Dendritic cell treated with granulocyte-macrophage colony-stimulating factor and Interleukin-4, amounts not matched to agents 40 ng/mL and 50 ng/mL, for 4 days (primary cell): Measurements from ENCODE around the gene OTUD7B.

Experiments used
- H3K27ac Mint-ChIP-seq: one replicate; pipeline ENCODE4 v1.8.0; 2022; ENCODE audit warnings: mild to moderate bottlenecking, mixed read lengths
- H3K27me3 Mint-ChIP-seq: one replicate; pipeline ENCODE4 v1.8.0; 2022; ENCODE audit warnings: mild to moderate bottlenecking, mixed read lengths
- H3K36me3 Mint-ChIP-seq: one replicate; pipeline ENCODE4 v1.8.0; 2022; ENCODE audit warnings: low read depth, mixed read lengths
- H3K4me1 Mint-ChIP-seq: one replicate; pipeline ENCODE4 v1.8.0; 2022; ENCODE audit warnings: low read depth, mixed read lengths
- H3K4me3 Mint-ChIP-seq: one replicate; pipeline ENCODE4 v1.8.0; 2022; ENCODE audit warnings: mild to moderate bottlenecking, moderate library complexity, mixed read lengths
- H3K9me3 Mint-ChIP-seq: one replicate; pipeline ENCODE4 v1.8.0; 2022; ENCODE audit warnings: mixed read lengths
- intact Hi-C: fragments of 100-400 bp; cut with micrococcal nuclease; formaldehyde crosslinking; loops from one replicate; pipeline ENCODE4 v1.15.0; 2022

The OTUD7B gene

DNA sequence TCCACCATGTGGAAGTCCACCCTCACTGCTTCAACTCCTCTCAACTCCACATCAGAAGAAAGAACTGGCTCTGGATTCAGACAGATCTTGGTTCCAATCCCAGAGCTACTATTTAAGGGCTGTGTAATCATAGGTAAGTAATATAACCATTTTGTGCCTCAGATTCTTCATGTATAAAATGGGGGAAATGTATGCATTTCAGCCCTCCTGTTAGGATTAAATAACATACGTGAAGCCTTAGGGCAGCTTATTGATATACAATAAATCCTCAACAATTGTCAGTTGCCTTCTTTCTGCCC lies 23.3 kb downstream of the OTUD7B start:
- intact Hi-C loops, result no loop called here
- H3K27me3 Mint-ChIP-seq, result peaks cover 88% of the 10 kb centered on the region

DNA sequence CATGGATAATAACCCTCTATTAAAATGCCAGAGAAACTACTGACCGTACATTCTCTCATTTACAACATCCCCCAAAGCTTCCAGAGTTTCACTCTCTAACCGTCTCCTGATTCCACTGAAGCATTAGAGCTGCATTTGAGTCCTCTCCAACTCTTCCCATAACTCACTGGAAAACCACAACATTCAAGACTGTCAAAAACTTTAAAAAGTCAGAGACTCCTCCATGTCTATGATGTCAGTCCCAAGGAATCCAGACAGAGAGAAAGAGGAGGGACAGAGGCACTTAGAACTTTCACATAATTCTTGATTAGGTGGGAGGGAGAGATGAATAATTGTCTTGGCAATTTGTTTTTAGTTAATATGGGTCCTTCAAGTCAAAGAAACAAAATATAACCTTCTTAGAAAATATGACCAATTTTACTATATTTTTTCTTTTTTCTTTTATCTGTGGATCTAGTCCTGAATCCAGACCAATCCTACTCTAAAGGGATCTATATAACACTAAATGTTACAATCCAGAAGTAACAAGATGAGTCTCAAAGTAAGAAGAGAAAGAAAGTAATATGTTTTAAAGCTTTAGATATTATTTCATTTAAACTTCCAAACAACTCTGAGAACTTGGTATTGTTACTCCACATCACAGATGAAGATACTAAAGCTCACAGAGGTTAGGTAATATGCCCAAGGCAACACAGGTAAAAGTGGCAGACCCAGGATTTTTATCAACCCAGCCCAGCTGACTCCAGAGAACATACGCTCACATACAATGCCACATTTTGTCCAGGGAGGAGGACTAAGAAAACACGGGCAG lies 23.8 kb downstream of the OTUD7B start:
- H3K36me3 Mint-ChIP-seq, result no peaks in the 10 kb centered on the region
- intact Hi-C loops, result no loop called here
- no peaks in the 10 kb centered on the region for H3K4me1 Mint-ChIP-seq
- peaks cover 87% of the 10 kb centered on the region for H3K27me3 Mint-ChIP-seq
- H3K4me3 Mint-ChIP-seq, result no peak overlapping the region
- no peak overlapping the region for H3K27ac Mint-ChIP-seq
- H3K9me3 Mint-ChIP-seq, result no peaks in the 10 kb centered on the region

More for the DNA sequence above, 23.3 kb downstream of the OTUD7B start:
- no peaks in the 10 kb centered on the region for H3K4me1 Mint-ChIP-seq
- no peak overlapping the region for H3K4me3 Mint-ChIP-seq
- H3K36me3 Mint-ChIP-seq, result no peaks in the 10 kb centered on the region
- no peak overlapping the region for H3K27ac Mint-ChIP-seq
- H3K9me3 Mint-ChIP-seq, result no peaks in the 10 kb centered on the region

GRCh38 chr1:149979972-149980540 lies 30.5 kb downstream of the OTUD7B start:
- peaks cover 92% of the 10 kb centered on the region for H3K27me3 Mint-ChIP-seq
- no peaks in the 10 kb centered on the region for H3K36me3 Mint-ChIP-seq
- H3K27ac Mint-ChIP-seq, result no peak overlapping the region
- H3K4me3 Mint-ChIP-seq, result no peak overlapping the region
- intact Hi-C loops, result loop anchor here (5.0 kb wide), 1 partner anchor 47 kb away; no protein-coding TSS in a partner anchor
- H3K9me3 Mint-ChIP-seq, result no peaks in the 10 kb centered on the region
- H3K4me1 Mint-ChIP-seq, result no peaks in the 10 kb centered on the region

DNA sequence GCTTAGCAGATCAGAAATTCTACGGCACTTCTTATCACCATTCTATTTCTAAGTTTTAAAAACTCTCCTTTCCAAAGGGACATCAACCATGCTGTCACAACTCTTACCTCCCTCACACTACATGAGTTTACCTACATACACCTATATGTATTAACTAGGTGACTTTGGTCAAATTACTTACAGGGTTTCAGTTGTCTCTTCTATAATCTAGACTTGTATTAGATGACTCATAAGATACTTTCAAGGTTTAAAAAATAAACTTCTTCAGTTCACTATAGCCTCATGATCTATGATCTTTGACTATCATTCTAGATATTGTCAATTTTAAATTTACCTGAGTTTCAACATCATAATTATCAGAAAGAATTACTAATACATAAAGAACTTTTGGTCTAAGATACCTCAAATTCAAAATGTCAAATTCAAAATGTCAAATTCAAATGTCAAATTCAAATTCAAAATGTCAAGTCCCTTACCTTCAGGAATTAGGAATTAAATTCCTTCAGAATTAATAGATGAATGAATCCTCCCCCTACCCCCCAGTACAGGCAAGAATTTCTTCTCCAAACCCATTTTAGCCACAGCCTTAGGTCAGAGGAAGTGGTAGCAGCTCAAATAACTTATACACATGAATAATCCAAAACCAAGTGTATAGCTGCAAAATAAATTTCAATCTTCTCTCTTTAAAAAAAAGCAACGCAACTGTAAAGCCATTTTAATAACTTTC lies 31.1 kb downstream of the OTUD7B start:
- Mint-ChIP-seq H3K36me3 (no peaks in the 10 kb centered on the region), H3K27ac (no peak overlapping the region), H3K4me1 (no peaks in the 10 kb centered on the region), H3K4me3 (no peak overlapping the region), H3K27me3 (peaks cover 92% of the 10 kb centered on the region), H3K9me3 (no peaks in the 10 kb centered on the region)
- intact Hi-C loops, result no loop called here

- Mint-ChIP-seq H3K4me1 (no peaks in the 10 kb centered on the region), H3K9me3 (no peaks in the 10 kb centered on the region), H3K27ac (no peak overlapping the region), H3K4me3 (no peak overlapping the region), H3K27me3 (peaks cover 92% of the 10 kb centered on the region), H3K36me3 (no peaks in the 10 kb centered on the region)
- intact Hi-C loops, result no loop called here
Observed at GRCh38 chr1:149978547-149979023, 31.9 kb downstream of the OTUD7B start.

DNA sequence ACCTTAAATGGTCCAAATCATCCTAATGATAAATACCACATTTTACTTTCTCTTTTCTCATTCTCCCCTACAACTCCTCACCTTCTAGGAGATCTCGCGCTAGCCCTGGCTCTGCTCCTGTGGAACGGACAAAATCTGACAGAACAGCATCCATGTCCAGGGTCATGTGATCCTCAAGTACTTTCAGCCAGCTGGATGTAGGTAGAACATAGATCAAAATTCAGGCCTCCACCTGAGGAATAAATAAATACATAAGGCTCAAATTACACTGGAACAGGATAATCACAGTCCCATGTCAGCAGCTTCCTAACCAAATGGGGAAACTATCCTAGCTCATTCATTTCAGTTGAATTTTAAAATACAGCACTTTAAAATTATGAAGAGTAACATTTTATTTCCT lies 33.2 kb downstream of the OTUD7B start:
- Mint-ChIP-seq H3K36me3 (no peaks in the 10 kb centered on the region), H3K4me3 (no peak overlapping the region), H3K9me3 (no peaks in the 10 kb centered on the region), H3K4me1 (no peaks in the 10 kb centered on the region), H3K27me3 (peaks cover 91% of the 10 kb centered on the region), H3K27ac (no peak overlapping the region)
- intact Hi-C loops, result no loop called here

DNA sequence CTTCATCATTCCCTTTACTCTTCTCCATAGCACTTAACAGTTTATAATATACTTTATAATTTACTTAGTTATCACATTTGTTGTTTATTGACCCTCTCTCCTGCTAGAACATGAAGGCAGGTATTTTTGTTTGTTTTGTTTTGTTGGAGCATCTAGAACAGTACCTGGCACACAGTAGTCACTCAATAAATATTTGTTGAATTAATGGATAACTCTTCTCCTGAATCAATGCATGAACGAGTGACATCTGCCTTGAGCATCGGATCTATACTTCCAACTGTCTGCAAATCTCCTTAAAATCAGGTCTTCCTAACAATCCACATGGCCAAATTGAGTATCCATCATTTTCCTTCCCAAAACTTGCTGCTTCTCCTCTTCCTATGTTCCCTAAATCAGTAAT lies 38.0 kb downstream of the OTUD7B start:
- Mint-ChIP-seq H3K27me3 (peaks cover 76% of the 10 kb centered on the region), H3K9me3 (no peaks in the 10 kb centered on the region), H3K27ac (no peak overlapping the region), H3K4me3 (no peak overlapping the region), H3K36me3 (no peaks in the 10 kb centered on the region), H3K4me1 (peaks cover 3% of the 10 kb centered on the region)
- intact Hi-C loops, result no loop called here

GRCh38 chr1:149967646-149968045 lies 42.9 kb downstream of the OTUD7B start:
- H3K4me1 Mint-ChIP-seq, result peaks cover 10% of the 10 kb centered on the region
- peaks cover 70% of the 10 kb centered on the region for H3K27me3 Mint-ChIP-seq
- no peak overlapping the region for H3K4me3 Mint-ChIP-seq
- H3K36me3 Mint-ChIP-seq, result no peaks in the 10 kb centered on the region
- H3K9me3 Mint-ChIP-seq, result no peaks in the 10 kb centered on the region
- H3K27ac Mint-ChIP-seq, result no peak overlapping the region
- intact Hi-C loops, result no loop called here

GRCh38 chr1:149967041-149967440 lies 43.5 kb downstream of the OTUD7B start:
- Mint-ChIP-seq H3K27ac (no peak overlapping the region), H3K27me3 (peaks cover 65% of the 10 kb centered on the region), H3K4me1 (peaks cover 10% of the 10 kb centered on the region), H3K4me3 (no peak overlapping the region), H3K9me3 (no peaks in the 10 kb centered on the region), H3K36me3 (no peaks in the 10 kb centered on the region)
- intact Hi-C loops, result no loop called here

- peaks cover 11% of the 10 kb centered on the region for H3K4me1 Mint-ChIP-seq
- no peak overlapping the region for H3K27ac Mint-ChIP-seq
- peaks cover 63% of the 10 kb centered on the region for H3K27me3 Mint-ChIP-seq
- no peaks in the 10 kb centered on the region for H3K9me3 Mint-ChIP-seq
- H3K36me3 Mint-ChIP-seq, result no peaks in the 10 kb centered on the region
- intact Hi-C loops, result no loop called here
- H3K4me3 Mint-ChIP-seq, result no peak overlapping the region
Observed at GRCh38 chr1:149966405-149966804, 44.1 kb downstream of the OTUD7B start.

GRCh38 chr1:149965440-149965839 lies 45.1 kb downstream of the OTUD7B start:
- H3K9me3 Mint-ChIP-seq, result no peaks in the 10 kb centered on the region
- no peak overlapping the region for H3K27ac Mint-ChIP-seq
- no peaks in the 10 kb centered on the region for H3K36me3 Mint-ChIP-seq
- intact Hi-C loops, result no loop called here
- peaks cover 15% of the 10 kb centered on the region for H3K4me1 Mint-ChIP-seq
- no peak overlapping the region for H3K4me3 Mint-ChIP-seq
- peaks cover 65% of the 10 kb centered on the region for H3K27me3 Mint-ChIP-seq

GRCh38 chr1:149963358-149963757 lies 47.2 kb downstream of the OTUD7B start:
- intact Hi-C loops, result loop anchor here (2.0 kb wide), 1 partner anchor 223 kb away; no protein-coding TSS in a partner anchor
- Mint-ChIP-seq H3K4me3 (no peak overlapping the region), H3K36me3 (no peaks in the 10 kb centered on the region), H3K9me3 (no peaks in the 10 kb centered on the region), H3K27ac (no peak overlapping the region), H3K27me3 (peaks cover 70% of the 10 kb centered on the region), H3K4me1 (peaks cover 15% of the 10 kb centered on the region)

DNA sequence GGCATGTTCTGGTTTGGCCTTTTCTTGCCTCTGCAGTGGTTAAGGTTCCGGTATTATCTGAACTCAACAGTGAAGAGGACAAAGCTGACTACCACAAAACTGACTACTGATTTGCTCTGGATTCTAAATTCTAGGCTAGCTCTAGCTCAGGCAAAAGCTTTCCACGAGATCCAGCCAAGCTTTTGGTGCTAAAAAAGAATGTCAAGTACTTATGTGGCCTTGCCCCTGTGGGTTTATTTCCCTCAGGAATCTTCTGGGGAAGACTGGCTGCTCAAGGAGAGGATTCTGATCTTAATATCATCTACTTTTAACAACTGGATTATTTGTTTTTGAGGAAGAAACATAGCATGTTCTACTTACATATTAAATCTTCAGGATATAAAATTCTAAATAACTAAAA lies 47.8 kb downstream of the OTUD7B start:
- intact Hi-C loops, result loop anchor here (1.0 to 2.0 kb wide), 2 partner anchors 88 to 224 kb away; no protein-coding TSS in a partner anchor
- H3K4me3 Mint-ChIP-seq, result no peak overlapping the region
- peaks cover 69% of the 10 kb centered on the region for H3K27me3 Mint-ChIP-seq
- peaks cover 14% of the 10 kb centered on the region for H3K4me1 Mint-ChIP-seq
- H3K27ac Mint-ChIP-seq, result no peak overlapping the region
- no peaks in the 10 kb centered on the region for H3K9me3 Mint-ChIP-seq
- H3K36me3 Mint-ChIP-seq, result no peaks in the 10 kb centered on the region

DNA sequence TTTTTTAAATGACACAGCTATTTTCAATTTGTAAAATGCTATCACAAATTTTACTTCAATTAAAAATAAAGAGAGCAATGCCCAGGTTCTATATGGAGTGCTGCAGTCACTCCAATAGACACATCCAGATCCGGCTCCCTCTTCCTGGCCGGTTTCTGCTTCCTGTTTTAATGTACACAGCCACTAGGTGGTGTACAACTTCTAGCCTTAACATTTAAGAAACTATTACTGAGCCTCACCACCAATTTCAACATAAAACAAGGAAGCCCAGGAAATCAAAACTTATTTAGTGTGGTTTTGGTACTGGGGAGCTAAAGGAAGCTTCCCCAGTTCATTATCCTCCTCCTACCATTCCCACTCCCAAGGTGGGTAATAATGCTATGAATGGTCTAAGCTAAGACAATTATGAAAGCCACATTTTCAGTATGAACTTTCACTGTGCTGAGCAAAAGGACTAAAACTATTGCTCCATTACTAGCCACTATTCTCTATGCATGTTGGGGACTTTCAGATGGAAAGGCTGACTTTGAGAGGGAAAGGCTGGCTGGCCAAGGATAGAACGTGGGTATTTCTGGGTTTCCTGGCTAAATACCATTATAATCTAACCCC lies 48.4 kb downstream of the OTUD7B start:
- Mint-ChIP-seq H3K36me3 (no peaks in the 10 kb centered on the region), H3K27ac (no peak overlapping the region), H3K4me3 (no peak overlapping the region), H3K27me3 (peaks cover 68% of the 10 kb centered on the region), H3K4me1 (peaks cover 8% of the 10 kb centered on the region), H3K9me3 (no peaks in the 10 kb centered on the region)
- intact Hi-C loops, result loop anchor here (1.0 to 2.0 kb wide), 2 partner anchors 88 to 225 kb away; no protein-coding TSS in a partner anchor
